ENCODE measurements around the gene NOL12. TPM values are rescaled to one million over a fixed set of nuclear protein-coding genes. Genes with fewer than 3 reads are reported as not detected.

NOL12 gene
- total RNA-seq, 1 donor from 2014 or later, result 19.2 TPM

DNA sequence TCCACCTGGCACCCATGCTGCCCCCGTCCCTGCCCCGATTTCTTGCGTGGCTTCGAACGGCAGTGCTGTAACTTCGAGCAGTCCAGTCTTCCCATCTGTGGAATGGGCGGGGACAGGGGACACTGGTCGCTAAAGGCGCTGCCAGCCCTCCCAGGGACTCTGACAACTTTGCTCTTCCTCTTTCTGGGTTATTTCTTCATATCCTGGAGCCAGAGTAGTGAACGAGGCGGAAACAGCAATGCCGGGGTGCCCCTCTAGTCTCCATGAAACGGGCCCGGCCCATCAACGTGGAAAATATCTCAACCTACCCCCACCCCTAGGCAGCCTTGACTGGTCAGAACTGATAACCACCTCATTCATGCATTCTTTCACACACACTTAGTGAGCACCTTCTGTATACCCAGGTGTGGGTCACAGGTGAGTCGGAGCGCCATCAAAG lies 53.5 kb downstream of the NOL12 start:
- DNase-seq (ENCODE audit: low spot score in 2 of 2), result no peak
- FAIRE-seq, result no peak

DNA sequence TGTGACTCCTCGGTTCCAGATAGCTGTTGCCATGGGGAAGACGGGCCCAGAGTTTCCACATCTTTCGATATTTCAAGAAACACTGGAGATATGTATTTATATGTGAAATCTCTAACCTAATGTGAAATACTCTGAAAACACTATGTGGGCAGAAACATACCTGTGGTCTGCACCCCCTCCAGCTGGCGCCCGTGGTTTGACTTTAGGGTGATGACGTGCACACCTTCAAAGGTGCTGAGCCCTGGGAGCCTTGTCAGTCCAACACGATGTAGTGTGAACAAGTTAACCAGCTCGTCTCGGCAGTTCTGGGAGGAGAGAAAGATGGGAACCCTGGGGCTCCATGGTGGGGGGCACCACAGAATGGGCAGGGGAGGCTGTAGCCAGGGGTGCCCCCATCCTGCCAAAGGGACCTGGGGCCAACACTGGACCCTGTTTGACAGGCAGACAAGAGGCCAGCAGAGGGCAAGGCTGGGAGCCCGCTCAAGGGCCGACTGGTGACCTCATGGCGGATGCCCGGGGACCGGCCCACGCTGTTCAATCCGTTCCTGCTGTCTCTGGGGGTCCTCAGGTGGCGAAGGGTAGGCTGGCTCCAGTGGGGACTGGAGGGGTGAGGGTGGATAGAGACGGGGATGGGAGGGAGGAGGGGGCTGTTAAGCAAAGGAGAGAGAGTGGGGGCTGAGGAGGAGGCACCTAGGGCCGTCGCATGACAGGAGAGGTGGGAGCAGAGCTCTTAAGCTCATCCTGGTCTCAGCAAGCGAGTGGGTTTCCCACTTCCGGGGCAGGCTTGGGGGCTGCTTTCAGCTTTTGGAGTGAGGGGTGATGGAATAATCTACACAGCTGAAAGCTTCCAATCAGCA lies 54.5 kb downstream of the NOL12 start:
- DNase-seq (ENCODE audit: low spot score in 2 of 2) (no peak), FAIRE-seq (no peak)

DNA sequence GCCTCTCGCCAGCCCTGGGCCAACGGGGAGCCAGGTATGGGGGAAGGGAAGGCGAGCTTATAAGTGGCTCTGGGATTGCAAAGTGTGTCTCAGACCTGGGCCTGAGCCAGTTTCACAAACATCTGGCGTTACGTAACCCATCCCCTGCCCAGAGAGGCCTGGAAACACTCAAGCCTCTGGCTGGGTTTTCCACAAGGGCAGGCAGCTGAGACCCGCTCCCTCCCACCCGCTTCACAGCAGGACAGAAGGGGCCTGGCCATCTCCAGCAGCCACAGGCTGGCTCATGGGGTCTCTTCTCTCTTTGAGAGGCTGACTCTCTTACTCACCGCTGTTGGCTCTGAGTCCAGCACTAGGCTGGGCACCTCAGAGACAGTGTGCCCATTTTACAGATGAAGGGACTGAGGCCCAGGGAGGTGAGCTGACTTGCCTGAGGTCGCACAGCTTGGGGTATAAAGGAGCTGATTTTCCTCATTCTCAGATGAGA lies 55.2 kb downstream of the NOL12 start:
- FAIRE-seq, result no peak

DNA sequence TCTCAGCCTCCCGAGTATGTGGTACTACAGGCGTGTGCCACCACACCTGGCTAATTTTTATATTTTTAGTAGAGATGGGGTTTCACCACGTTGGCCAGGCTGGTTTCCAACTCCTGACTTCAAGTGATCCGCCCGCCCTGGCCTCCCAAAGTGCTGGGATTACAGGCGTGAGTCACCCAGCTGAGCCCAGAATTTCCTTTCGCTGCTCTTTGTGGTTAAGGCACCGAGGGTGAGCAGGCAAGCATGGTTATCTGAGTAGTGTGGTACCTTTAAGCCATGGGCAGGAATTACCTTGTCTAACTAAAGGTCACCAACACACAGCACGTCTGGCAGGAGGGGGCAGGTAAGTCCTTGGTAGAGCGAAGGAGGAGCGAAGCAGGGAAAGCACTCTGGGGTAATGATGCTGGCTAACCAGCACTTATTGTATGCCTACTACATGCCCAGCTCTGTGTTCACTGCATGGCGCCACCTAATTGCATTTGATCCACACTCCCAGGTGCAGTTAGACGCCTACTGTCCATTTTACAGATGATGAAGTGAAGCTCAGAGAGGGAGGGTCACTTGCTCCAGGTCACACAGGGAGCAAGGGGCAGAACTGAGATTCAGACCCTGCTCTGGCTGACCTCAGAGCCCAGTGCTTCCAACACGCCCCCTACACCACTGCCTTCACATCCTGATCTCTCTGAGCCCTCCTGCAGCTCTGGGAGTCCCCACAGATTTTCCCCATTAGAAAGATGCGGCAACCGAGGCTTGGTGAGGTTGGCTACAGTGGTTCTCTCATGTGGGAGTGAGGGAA lies 56.4 kb downstream of the NOL12 start:
- DNase-seq (ENCODE audit: low spot score in 2 of 2) (no peak), FAIRE-seq (no peak)

More for the DNA sequence above, 55.2 kb downstream of the NOL12 start:
- peak; percentile 40 to 55 for DNase-seq (ENCODE audit: low spot score in 2 of 2)

Small RNA genes within 50 kb of the gene (small RNA-seq; reads per million reads assigned to genes)
- not detected for gene RN7SL385P

Other genes starting within 250 kb of the NOL12 start
- 1.6 TPM for gene MFNG, start 200.0 kb upstream of the NOL12 start, total RNA-seq
- 4.1 TPM for gene CARD10, start 166.9 kb upstream of the NOL12 start, total RNA-seq
- 1.6 TPM for gene CDC42EP1, start 125.9 kb upstream of the NOL12 start, total RNA-seq
- not detected for gene LGALS2, start 106.3 kb upstream of the NOL12 start, total RNA-seq
- gene GGA1, start 77.5 kb upstream of the NOL12 start, total RNA-seq, result 34.2 TPM
- 0.82 TPM for gene SH3BP1, start 46.7 kb upstream of the NOL12 start, total RNA-seq
- 44.0 TPM for gene PDXP, start 27.6 kb upstream of the NOL12 start, total RNA-seq
- gene LGALS1, start 10.7 kb upstream of the NOL12 start, total RNA-seq, result 101 TPM
- gene TRIOBP, start 10.7 kb downstream of the NOL12 start, total RNA-seq, result 10.6 TPM
- gene GCAT, start 121.6 kb downstream of the NOL12 start, total RNA-seq, result 8.6 TPM
- gene GALR3, start 137.0 kb downstream of the NOL12 start, total RNA-seq, result not detected
- gene ANKRD54, start 158.0 kb downstream of the NOL12 start, total RNA-seq, result 13.0 TPM
- 695 TPM for gene EIF3L, start 163.1 kb downstream of the NOL12 start, total RNA-seq
- gene MICALL1, start 220.0 kb downstream of the NOL12 start, total RNA-seq, result 25.7 TPM